Neural crest cell (in vitro differentiated cells): Measurements from ENCODE around the gene PPP1R13B. TPM values are rescaled to one million over a fixed set of nuclear protein-coding genes. Genes with fewer than 3 reads are reported as not detected.
A peak's percentile ranks its signal among the peaks of the same experiment; 100 is the strongest.

Source experiments
- DNase-seq: peaks from one replicate; pipeline ENCODE4 v3.0.0; 2021; ENCODE audit warnings: low read depth, mixed read lengths, low spot score
- H3K27ac Mint-ChIP-seq: one replicate; pipeline ENCODE4 v1.8.0; 2021; ENCODE audit warnings: mild to moderate bottlenecking, mixed read lengths; ENCODE audit not compliant: unreplicated experiment
- H3K27me3 Mint-ChIP-seq: 2 replicates; pipeline ENCODE4 v1.8.0; 2021; ENCODE audit warnings: low read depth, mild to moderate bottlenecking, mixed read lengths
- H3K36me3 Mint-ChIP-seq: 2 replicates; pipeline ENCODE4 v1.8.0; 2021; ENCODE audit warnings: low read depth, mild to moderate bottlenecking, mixed read lengths
- H3K4me1 Mint-ChIP-seq: 2 replicates; pipeline ENCODE4 v1.8.0; 2021; ENCODE audit warnings: mixed read lengths
- H3K4me3 Mint-ChIP-seq: one replicate; pipeline ENCODE4 v1.8.0; 2021; ENCODE audit warnings: mild to moderate bottlenecking, mixed read lengths
- H3K9me3 Mint-ChIP-seq: 2 replicates; pipeline ENCODE4 v1.8.0; 2021; ENCODE audit warnings: mixed read lengths
- CTCF ChIP-seq: fragments of 200-600 bp; sonication (generic); conservative IDR thresholded peaks from 2 replicates; pipeline ENCODE4 v1.5.0; 2021; ENCODE audit warnings: antibody characterized with exemption, mild to moderate bottlenecking
- total RNA-seq: library from RNA; stranded (reverse); gene quantifications from 2 replicates; pipeline ENCODE4 v1.2.1, GENCODE V29; 2021

Gene PPP1R13B
- total RNA-seq, 1 donor from 2014 or later = 6.8 TPM

- Mint-ChIP-seq H3K4me1 (peaks cover 4% of the 10 kb centered on the region), H3K27me3 (no peaks in the 10 kb centered on the region), H3K36me3 (no peaks in the 10 kb centered on the region), H3K4me3 (no peak overlapping the region), H3K9me3 (no peaks in the 10 kb centered on the region), H3K27ac (peak overlapping the region; percentile 67)
- TF ChIP-seq CTCF = no peak
- no peak for DNase-seq
Observed at GRCh38 chr14:103735439-103735814, 111.9 kb downstream of the PPP1R13B start.

- Mint-ChIP-seq H3K4me3 (no peak overlapping the region), H3K27ac (peak overlapping the region; percentile 67), H3K9me3 (no peaks in the 10 kb centered on the region), H3K27me3 (no peaks in the 10 kb centered on the region), H3K36me3 (no peaks in the 10 kb centered on the region), H3K4me1 (peaks cover 4% of the 10 kb centered on the region)
- TF ChIP-seq CTCF = no peak
- DNase-seq = no peak
Observed at GRCh38 chr14:103735022-103735421, 112.4 kb downstream of the PPP1R13B start.

- Mint-ChIP-seq H3K36me3 (no peaks in the 10 kb centered on the region), H3K4me1 (peaks cover 4% of the 10 kb centered on the region), H3K9me3 (no peaks in the 10 kb centered on the region), H3K4me3 (no peak overlapping the region), H3K27ac (peak overlapping the region; percentile 75), H3K27me3 (no peaks in the 10 kb centered on the region)
- TF ChIP-seq CTCF = no peak
- no peak for DNase-seq
Observed at GRCh38 chr14:103734081-103734888, 113.1 kb downstream of the PPP1R13B start.

GRCh38 chr14:103733651-103734050 is 113.7 kb downstream of the PPP1R13B start:
- H3K36me3 Mint-ChIP-seq = peaks cover 1% of the 10 kb centered on the region
- no peaks in the 10 kb centered on the region for H3K27me3 Mint-ChIP-seq
- no peak for TF ChIP-seq CTCF
- H3K4me1 Mint-ChIP-seq = peaks cover 4% of the 10 kb centered on the region
- H3K9me3 Mint-ChIP-seq = no peaks in the 10 kb centered on the region
- peak overlapping the region; percentile 19 for H3K27ac Mint-ChIP-seq
- no peak for DNase-seq
- H3K4me3 Mint-ChIP-seq = no peak overlapping the region

- H3K27ac Mint-ChIP-seq = peak overlapping the region; percentile 82
- no peaks in the 10 kb centered on the region for H3K9me3 Mint-ChIP-seq
- TF ChIP-seq CTCF = no peak
- no peaks in the 10 kb centered on the region for H3K27me3 Mint-ChIP-seq
- peaks cover 4% of the 10 kb centered on the region for H3K4me1 Mint-ChIP-seq
- no peak for DNase-seq
- H3K36me3 Mint-ChIP-seq = peaks cover 2% of the 10 kb centered on the region
- H3K4me3 Mint-ChIP-seq = no peak overlapping the region
Observed at GRCh38 chr14:103732868-103733620, 114.3 kb downstream of the PPP1R13B start.
